Esophagus squamous epithelium (tissue), 5 donors: ENCODE data around the gene PSME3. TPM values are rescaled to one million over a fixed set of nuclear protein-coding genes. Genes with fewer than 3 reads are reported as not detected.
A peak's percentile ranks its signal among the peaks of the same experiment; 100 is the strongest.

Source experiments
- DNase-seq: peaks from one replicate; lab custom pipeline; 2025; lab: John Stamatoyannopoulos, UW
- H3K27ac ChIP-seq, 4 donors: fragments of 200-600 bp; sonication (generic); one replicate each; pipeline ENCODE4 v1.5.1; 2016 to 2019; ENCODE audit warnings: mild to moderate bottlenecking in 1 of 4
- H3K27me3 ChIP-seq, 4 donors: fragments of 200-600 bp; sonication (generic); 1 replicate in 3 of 4; 2 replicates in 1 of 4; pipeline versions ENCODE4 v1.5.1 to v1.6.0; 2017 to 2021; ENCODE audit warnings: antibody characterized with exemption in 1 of 4
- H3K36me3 ChIP-seq, 3 donors: fragments of 200-600 bp; sonication (generic); one replicate each; pipeline ENCODE4 v1.5.1; 2016 to 2019
- H3K4me1 ChIP-seq, 3 donors: fragments of 200-600 bp; sonication (generic); one replicate each; pipeline ENCODE4 v1.5.1; 2017 to 2019
- H3K4me3 ChIP-seq, 4 donors: fragments of 200-600 bp; sonication (generic); 1 replicate in 3 of 4; 2 replicates in 1 of 4; pipeline ENCODE4 v1.5.1; 2016 to 2019; ENCODE audit warnings: mild to moderate bottlenecking in 2 of 4, moderate library complexity in 1 of 4
- H3K9me3 ChIP-seq, 3 donors: fragments of 200-600 bp; sonication (generic); one replicate each; pipeline ENCODE4 v1.5.1; 2016 to 2019
- CTCF ChIP-seq, 6 experiments: fragments of 450-650 bp in 4 of 6; fragments of 200-600 bp in 2 of 6; sonication (generic) in 2 of 6; IDR thresholded peaks; one replicate each; pipeline ENCODE4 v1.5.1; 2016 to 2019; ENCODE audit warnings: antibody characterized with exemption in 6 of 6, mild to moderate bottlenecking in 4 of 6, moderate library complexity in 4 of 6
- POLR2A ChIP-seq, 4 donors: fragments of 450-650 bp; IDR thresholded peaks; one replicate each; pipeline ENCODE4 v1.6.1; 2017; ENCODE audit warnings: antibody characterized with exemption in 4 of 4, mild to moderate bottlenecking in 4 of 4, moderate library complexity in 3 of 4
- WGBS, 2 donors: methylation state at CpG; one replicate each; pipeline ENCODE4 v1.1.5; 2018; 5-methylcytosine and 5-hydroxymethylcytosine counted together
- intact Hi-C: fragments of 100-400 bp; cut with DNase I; formaldehyde crosslinking; loops from one replicate; pipeline ENCODE4 v1.15.0; 2022
- total RNA-seq, 4 donors: library from RNA; depleted of rRNA; stranded (reverse); fragments of >200 nt; gene quantifications; one replicate each; pipeline ENCODE4 v1.1.0, GENCODE V29; 2016
- donor health status: DM: yes; HTN: yes; CAD: no.

Gene PSME3
- total RNA-seq, 4 donors from 2014 or later = 91.0 to 121 (median 93.7) TPM

- Histone ChIP-seq H3K27ac (no peak overlapping the region), H3K9me3 (no peaks in the 10 kb centered on the region), H3K4me1 (peaks cover 5 to 6% (median 6%) of the 10 kb centered on the region in 3 donors), H3K4me3 (no peak overlapping the region), H3K27me3 (no peaks in the 10 kb centered on the region), H3K36me3 (peaks cover 0 to 3% (median 0%) of the 10 kb centered on the region in 3 donors)
- TF ChIP-seq POLR2A (IDR thresholded peaks at IDR 0.05) (no peak), CTCF (IDR thresholded peaks at IDR 0.05) (no peak)
- WGBS, 2 donors = 38 to 55% methylated on average over 2 of the region's 2 CpGs
- intact Hi-C loops = no loop called here
- no peak for DNase-seq
Measured at GRCh38 chr17:42803074-42803883, 29.9 kb upstream of the PSME3 start.

GRCh38 chr17:42804918-42805367 is 28.3 kb upstream of the PSME3 start:
- Histone ChIP-seq H3K9me3 (no peaks in the 10 kb centered on the region), H3K4me3 (no peak overlapping the region), H3K27me3 (no peaks in the 10 kb centered on the region), H3K4me1 (no peaks in the 10 kb centered on the region), H3K36me3 (peaks cover 0 to 19% (median 0%) of the 10 kb centered on the region in 3 donors), H3K27ac (no peak overlapping the region)
- WGBS, 2 donors = 88 to 100% methylated on average over 1 of the region's 1 CpG
- TF ChIP-seq POLR2A (IDR thresholded peaks at IDR 0.05) = no peak
- TF ChIP-seq CTCF (IDR thresholded peaks at IDR 0.05) = no peak
- intact Hi-C loops = no loop called here
- no peak for DNase-seq

GRCh38 chr17:42806249-42806648 is 26.9 kb upstream of the PSME3 start:
- no peaks in the 10 kb centered on the region for H3K9me3 ChIP-seq
- no peak for DNase-seq
- H3K4me3 ChIP-seq = no peak overlapping the region
- 77 to 95% methylated on average over 1 of the region's 1 CpG for WGBS, 2 donors
- no peaks in the 10 kb centered on the region for H3K4me1 ChIP-seq
- peaks cover 0 to 32% (median 5%) of the 10 kb centered on the region in 3 donors for H3K36me3 ChIP-seq
- H3K27ac ChIP-seq = no peak overlapping the region
- no peaks in the 10 kb centered on the region for H3K27me3 ChIP-seq
- intact Hi-C loops = no loop called here
- TF ChIP-seq CTCF (IDR thresholded peaks at IDR 0.05) (no peak), POLR2A (IDR thresholded peaks at IDR 0.05) (no peak)

- intact Hi-C loops = no loop called here
- WGBS, 2 donors = 20 to 23% methylated on average over 3 of the region's 3 CpGs
- H3K27ac ChIP-seq = peak overlapping the region in 2 of 4 donors; percentile 10 to 14
- no peaks in the 10 kb centered on the region for H3K4me1 ChIP-seq
- peaks cover 4 to 61% (median 13%) of the 10 kb centered on the region in 3 donors for H3K36me3 ChIP-seq
- H3K4me3 ChIP-seq = no peak overlapping the region
- no peaks in the 10 kb centered on the region for H3K27me3 ChIP-seq
- TF ChIP-seq CTCF (IDR thresholded peaks at IDR 0.05) (no peak), POLR2A (IDR thresholded peaks at IDR 0.05) (no peak)
- DNase-seq = no peak
- H3K9me3 ChIP-seq = no peaks in the 10 kb centered on the region
Measured at GRCh38 chr17:42809250-42809649, 23.9 kb upstream of the PSME3 start.
